Epidermal melanocyte (primary cell): ENCODE measurements around the gene CD274.
"Not testable (repeated sequence)": the region's sequence is repeated elsewhere in the genome, so short reads cannot be mapped to it uniquely, and the experiment has no call there.

Experiments used
- DNase-seq: peaks from one replicate; pipeline ENCODE4 v3.0.0; 2011; ENCODE audit warnings: low spot score; ENCODE audit not compliant: insufficient read length

CD274 gene

DNA sequence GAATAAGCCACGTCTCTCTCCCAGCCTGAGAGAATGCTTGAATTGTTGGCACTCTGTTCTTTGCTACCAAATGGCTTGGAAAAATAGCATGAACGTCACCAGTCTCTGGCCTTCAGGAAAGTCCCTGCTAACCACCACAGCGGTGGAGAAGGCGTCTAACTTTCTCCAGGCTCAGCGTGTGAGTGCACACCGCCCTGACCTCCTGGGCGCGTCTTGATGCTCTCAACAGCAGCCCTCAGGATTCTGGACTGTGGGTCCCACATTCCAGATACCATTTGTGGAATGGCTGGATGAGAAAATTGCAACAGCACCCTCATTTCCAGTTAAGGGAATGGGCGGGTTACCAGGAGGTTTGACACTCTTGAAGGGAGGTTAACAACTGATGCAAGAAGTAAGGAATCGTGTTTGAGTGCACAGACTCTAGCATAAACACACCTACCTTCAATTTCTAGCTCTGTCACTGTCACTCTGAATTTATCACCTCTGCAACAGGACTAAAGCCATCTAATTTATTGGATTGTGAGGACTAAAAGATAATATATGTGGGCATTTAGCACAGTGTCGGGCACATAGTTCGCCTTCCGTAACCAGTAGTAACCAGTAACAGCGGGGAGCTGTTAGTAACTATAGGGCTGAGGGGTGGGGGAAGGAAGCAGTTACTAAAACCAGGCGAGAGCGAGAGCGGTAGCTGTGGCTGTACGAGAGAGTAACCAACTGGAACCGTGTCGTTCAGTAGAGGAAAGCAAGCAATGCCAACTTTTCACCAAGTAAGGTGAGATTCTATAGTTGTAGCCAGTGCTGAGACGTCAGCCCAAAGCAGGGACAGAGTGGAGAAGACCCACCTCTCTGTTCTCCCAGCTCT lies 11.8 kb upstream of the CD274 start:
- no peak for DNase-seq

DNA sequence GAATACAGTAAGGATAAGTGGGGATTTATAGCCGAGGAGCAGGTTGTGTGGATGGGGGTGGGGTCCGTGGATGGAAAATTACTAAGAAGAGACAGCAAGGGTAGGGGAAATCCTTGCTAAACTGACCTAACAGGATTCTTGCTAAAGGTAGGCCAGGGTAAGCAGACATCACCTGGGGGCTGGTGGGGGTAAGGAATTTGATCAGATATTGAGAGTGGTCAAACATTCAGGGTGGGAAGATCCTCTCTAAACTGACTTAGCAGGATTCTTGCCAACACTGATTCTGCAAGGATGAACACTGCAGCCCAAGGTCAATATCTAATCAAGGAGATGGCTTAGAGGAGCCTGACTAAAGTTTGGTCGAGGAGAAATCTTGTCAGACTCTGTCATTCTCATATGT lies 9.9 kb upstream of the CD274 start:
- DNase-seq, result no peak

DNA sequence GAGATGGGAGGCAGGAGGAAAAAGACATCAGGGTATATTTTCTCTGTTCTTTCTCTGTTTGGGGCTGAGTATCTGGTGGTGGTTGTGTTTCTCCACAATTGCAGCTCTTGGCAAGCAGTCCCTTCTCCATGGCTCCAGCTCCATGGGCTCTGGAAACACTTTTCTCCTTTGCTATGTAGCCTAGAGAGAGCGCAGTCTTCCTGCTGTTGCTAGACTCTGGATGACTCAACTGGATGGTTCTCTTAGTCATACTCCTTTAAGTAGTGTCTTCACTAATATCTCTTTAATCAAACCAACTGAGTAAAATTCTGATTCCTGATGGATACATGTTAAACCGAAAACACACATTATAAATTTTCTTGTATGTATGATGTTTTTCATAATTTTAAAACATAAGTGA lies 9.3 kb upstream of the CD274 start:
- DNase-seq, result no peak

DNA sequence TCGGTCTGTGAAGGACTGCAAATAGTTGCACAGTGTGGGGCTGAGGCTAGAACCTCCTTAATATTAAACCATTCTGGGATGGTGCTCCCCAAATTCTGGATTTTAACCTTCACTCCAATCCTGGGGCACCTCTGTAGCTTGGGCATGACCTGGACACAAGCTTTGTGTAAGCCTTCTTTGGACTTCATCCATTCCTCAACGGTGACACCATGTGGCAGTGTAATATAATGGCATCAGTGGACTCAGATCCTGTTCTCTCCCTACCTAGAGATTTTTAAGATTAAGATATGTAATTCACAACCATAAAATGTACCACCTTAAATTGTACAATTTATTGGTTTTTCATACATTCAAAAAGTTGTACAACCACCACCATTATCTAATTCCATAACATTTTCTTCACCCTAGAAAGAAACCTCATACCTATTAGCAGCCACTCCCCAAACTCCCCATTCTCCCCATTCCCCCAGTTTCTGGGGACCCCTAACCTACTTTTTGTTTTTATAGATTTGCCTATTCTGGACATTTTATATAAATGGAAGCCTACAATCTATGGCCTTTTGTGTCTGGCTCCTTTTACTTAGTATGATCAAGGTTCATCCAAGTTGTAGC lies 7.8 kb upstream of the CD274 start:
- no peak for DNase-seq

DNA sequence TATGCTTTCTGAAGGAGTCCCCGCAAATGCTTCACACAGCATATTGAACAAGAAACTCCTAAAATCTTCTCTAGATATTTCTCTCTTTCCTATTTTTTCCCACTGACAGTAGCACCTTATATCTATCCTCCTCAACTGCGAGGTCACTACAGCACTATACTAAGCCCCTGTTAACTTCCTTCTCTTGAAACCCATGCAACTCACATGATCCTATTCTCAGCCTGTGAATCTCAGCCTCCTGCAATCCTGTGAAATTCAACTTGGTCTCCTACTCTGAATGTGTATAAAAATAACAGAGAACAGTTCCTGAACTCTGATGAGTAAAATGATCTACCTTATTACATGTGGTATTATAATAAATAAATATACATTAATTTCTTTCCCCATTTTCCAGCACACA lies 6.5 kb upstream of the CD274 start:
- no peak for DNase-seq

DNA sequence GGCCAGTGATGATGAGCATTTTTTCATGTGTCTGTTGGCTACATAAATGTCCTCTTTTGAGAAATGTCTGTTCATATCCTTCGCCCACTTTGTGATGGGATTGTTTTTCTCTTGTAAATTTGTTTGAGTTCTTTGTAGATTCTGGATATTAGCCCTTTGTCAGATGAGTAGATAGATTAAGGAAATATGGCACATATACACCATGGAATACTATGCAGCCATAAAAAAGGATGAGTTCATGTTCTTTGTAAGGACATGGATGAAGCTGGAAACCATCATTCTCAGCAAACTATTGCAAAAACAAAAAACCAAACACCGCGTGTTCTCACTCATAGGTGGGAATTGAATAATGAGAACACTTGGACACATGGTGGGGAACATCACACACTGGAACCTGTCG lies 5.2 kb upstream of the CD274 start:
- DNase-seq, result not testable (repeated sequence)

DNA sequence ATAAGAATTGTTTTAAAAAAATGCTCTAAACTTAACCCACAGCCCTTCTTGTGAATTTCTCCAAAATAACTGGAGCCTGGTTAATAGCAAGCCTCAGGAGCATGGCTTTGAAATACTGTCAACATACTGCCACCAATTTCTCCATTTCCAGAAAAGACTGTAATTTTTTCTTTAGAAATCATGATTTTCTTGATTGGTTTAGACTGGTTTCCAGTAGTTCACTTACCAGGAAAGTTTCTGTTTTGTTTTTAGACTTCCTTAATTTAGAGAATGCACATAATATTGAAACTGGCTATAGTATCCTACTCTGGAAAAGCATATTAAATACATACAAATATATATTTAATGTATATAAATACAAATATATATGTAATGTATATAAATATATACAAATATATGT lies 4.5 kb upstream of the CD274 start:
- no peak for DNase-seq

DNA sequence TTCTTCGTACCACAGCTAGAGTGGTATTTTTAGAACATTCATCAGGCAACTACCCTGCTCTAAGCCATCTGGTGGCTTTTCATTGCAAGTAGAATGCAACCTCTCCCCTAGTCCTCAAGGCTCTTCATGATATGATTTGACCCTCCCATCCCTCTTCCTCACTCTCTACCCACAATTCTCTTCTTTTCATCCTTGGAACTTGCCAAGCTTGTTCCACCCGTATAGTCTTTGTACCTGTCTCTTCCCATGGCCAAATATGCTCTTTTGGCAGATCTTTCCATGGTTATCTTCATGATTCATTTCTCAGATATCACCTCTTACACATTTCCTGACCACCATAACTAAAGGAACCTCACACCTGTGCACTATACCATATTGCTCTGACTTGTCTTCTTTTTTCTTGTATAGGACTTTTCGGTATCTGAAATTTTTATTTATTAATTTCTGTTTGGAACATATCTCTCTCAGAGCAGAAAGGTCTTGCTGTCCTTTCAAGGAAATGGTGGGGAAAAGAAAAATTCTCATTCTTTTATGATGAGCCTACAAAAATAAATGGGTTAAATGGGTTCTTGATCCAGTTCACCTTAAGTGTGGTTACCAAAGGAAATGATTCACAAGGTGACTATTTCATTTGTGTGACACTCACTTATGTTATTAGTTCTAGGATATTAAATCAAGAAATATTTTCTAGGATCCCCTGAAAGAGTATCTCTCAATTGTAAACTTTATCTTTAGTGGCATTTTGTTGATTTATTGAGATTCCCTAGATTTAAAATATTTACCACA lies 3.7 kb upstream of the CD274 start:
- DNase-seq, result no peak

DNA sequence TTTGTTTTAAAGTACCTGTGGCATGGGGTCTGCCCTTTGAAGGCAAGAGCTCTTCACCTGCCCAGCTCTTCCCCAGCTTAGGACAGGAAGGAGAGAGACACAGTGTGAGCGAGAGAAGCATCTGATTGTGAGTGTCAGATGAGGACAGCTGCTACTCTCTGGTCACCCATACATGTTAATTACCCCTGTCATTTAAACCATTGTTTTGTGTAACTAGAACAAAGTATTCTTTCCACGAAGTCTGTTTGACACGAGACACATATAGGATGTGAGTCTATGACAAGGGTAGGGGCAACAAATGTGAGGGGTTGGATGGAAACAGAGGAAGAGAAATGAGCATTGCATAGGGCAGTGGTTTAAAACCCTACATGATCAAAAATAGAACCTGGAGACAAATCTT lies 3.0 kb upstream of the CD274 start:
- no peak for DNase-seq

DNA sequence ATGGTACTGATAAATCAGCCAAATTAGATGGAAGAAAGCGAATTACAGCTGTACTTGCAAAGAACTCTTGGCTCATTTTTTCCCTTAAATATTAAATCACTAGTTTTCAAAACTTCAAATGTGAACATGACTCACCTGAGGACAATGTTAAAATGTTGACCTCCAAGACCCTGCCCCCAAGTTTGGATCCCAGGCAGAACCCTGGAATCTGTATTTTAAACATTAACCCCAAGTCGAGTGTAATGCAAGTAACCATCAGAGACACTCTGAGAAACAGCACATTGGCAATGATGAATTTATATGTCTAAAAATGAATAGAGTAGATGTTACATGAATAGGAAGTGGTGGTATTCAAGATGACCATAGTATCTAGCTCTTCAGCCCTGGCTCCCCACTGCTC lies 2.3 kb upstream of the CD274 start:
- no peak for DNase-seq

DNA sequence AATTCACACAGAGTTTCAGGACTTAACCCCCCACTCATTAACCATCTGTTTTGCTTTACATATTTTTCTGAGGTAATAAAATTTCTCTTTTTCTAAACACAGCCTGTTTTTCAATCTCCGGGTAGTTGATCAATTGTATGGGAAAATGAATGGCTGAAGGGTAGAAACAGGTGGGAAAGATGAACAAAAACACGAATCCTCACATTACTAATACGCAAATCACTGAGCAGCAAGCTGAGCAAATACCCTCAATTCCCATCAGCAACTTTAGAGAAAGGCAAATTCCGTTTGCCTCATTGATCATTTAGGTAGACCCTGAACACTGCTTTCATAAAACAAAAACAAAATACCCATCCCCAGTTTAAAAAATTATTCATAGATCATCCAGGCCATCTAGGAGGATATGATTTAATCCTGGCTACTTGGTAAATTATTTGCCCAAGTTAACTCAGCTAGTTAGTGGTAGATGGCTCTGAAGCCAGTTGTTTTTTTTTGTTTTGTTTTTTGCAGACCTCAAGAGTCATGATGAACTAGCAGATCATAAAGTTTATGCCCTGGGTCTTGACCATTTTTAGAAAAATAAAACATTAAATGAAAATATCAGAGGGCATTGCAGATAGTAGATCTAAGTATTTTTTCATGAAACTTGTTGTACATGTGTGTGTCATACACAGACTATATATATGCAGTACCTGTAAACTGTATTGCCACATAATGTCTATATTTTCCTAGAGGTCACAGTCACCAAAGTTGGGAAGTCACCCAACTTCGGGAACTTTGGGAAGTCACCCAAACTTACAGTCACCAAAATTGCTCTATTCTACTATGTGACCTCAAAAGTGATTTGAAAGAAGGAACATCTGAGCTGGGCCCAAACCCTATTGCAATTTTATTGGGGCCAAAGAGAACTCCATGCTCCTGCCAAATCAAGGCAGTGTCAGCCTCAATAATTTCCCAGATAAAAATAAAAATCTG lies 1.6 kb upstream of the CD274 start:
- DNase-seq, result no peak

DNA sequence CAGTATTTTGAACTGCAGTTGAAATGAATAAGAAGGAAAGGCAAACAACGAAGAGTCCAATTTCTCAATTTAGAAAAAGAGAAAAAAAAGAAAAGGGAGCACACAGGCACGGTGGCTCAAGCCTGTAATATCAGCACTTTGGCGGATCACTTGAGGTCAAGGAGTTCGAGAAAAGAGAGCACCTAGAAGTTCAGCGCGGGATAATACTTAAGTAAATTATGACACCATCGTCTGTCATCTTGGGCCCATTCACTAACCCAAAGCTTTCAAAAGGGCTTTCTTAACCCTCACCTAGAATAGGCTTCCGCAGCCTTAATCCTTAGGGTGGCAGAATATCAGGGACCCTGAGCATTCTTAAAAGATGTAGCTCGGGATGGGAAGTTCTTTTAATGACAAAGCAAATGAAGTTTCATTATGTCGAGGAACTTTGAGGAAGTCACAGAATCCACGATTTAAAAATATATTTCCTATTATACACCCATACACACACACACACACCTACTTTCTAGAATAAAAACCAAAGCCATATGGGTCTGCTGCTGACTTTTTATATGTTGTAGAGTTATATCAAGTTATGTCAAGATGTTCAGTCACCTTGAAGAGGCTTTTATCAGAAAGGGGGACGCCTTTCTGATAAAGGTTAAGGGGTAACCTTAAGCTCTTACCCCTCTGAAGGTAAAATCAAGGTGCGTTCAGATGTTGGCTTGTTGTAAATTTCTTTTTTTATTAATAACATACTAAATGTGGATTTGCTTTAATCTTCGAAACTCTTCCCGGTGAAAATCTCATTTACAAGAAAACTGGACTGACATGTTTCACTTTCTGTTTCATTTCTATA lies 602 bp upstream of the CD274 start:
- DNase-seq, result no peak

DNA sequence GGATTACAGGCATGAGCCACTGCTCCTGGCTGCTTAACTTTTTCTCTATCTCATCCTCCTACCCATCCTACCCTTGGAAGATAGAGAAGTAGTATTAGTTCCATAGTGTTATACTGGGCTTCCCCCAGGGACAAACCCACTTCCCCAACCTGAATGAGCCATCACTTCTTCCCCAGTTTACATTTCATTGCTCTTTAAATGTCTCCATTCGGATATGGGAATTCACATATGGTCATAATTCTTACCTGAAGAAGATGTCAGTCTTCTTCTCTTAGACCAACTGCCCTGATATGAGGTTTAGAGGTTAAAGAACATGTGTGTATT lies 1.9 kb downstream of the CD274 start:
- DNase-seq, result no peak

DNA sequence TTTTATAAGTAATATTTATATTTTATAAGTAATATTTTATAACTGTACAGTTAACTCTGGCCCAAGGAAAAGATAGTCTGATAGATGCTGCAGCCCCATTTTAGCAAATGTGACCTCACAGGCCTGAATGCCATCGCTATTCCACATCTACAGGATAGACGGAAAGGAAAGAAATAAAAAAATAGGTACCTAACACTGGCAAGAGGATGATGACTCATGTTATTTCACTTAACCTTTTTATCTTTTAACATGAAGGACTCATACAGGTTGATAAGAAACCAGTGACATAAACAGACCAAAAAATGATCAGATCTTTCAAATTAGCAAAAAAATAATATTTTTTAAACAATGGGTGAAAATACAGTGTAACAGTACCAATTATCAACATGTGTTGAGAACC lies 2.7 kb downstream of the CD274 start:
- no peak for DNase-seq

DNA sequence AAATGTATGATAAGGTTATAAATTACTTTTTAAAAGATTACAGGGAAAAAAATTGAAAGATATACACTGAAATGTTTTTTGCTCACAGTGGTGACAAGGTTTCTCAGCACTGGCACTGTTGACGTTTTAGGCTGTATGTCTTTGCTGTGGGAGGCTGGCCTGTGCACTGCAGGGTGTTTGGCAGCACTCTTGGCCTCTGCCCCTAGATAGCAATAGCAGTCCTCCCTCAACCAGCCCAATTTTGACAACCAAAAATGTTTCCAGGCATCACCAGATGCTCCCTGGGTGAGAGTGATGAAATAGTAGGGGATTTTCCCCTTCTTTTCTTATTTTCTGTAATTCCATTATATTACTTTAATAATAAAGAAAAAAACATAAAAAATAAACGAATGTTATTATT lies 3.3 kb downstream of the CD274 start:
- no peak for DNase-seq

DNA sequence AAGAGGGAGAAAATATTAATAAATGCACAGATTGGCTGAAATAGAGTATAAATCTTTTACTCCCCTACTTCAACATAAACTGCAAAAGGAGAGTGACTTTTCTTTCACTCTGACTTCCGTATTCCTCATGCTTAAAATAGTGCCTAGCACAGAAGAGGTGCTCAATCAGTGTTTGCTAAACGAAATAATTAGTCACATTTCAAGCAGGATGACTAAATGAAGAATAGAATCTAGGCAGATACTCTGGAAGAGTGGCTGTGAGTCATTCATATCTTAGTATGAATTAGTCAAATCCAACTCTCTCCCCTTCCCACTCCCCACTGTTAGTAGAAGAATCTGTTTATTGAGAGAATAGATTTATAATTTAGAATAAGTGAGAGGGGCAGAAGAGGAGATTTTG lies 4.8 kb downstream of the CD274 start:
- no peak for DNase-seq

DNA sequence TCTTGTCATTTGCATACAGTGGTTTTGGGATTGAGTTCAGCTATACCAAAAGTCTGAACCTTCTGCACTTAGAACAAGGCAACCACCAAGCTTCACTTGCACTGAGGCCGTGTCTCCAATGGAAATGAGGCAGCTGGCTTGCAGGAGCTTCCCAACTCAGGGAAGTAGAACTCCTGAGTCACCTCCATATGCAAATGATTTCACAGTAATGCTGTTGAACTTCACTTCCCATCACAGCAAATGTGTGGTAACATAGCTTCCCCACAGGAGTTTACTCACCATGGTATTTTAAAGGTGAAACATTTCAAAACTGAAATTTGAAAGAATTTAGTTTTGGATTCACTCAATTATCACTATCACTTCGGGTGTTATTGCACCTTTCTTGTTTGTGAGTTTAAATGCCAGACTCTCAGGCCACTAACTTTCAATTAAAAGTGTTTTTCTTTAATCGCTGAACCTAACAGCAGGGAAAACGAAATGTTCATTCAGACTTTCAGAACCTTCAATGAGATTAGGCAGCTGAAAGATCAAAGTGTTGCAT lies 9.0 kb downstream of the CD274 start:
- DNase-seq, result no peak

DNA sequence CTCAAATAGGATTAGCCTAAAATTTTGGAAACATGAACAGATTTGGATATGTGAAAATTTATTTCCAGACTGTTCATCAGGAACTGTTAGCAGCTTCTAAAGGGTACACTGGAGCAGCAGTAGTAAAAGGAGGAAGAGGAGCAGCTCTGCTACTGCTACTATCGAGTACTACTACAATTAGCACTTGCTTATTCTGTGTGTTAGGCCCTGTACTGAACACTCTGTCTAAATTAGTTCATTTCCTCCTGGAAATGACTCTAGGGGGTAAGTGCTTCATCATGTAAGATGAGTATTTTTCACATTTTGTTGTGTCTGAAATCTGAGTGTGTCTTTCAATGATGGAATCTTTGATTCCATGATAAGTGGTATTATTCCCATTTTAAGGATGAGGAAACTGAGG lies 9.8 kb downstream of the CD274 start:
- DNase-seq, result no peak

DNA sequence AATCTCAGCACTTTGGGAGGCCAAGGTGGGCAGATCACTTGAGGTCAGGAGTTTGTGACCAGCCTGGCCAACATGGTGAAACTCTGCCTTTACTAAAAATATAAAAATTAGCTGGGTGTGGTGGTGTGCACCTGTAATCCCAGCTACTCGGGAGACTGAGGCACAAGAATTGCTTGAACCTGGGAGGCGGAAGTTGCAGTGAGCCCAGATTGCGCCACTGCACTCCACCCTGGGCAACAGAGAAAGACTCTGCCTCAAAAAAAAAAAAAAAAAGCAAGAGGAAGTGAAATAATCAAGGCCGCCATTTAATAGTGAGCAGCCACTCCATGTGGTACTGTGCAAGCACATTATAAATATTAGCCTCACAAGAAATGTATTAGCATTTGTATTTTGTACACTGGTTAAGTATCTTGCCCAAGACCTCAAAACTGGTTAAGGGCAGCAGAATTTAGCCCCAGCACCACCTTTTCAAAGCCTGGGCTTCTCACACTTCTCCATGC lies 14.5 kb downstream of the CD274 start:
- not testable (repeated sequence) for DNase-seq

DNA sequence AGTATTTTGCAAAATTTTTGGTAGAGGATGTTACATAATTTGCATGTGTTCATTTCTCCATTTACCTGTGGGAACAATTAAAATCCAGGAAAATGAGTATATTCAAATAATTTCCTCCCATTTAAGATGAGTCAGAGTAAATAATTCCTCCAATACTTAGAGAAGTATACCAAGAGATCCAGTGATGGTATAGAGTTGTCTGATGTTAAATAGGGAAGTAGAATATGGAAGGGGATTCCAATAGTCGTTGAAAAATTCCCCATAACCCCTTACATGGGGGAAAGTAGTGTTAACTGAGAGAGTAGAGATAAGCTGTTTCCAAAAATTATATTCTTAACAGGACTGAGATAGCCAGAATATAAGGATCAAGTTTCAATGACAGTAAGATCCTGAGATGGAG lies 15.7 kb downstream of the CD274 start:
- no peak for DNase-seq
